ENCODE measurements around the gene MED27.

Gene MED27

GRCh38 chr9:131968632-131969031, 111.0 kb downstream of the MED27 start:
- no peak overlapping the region for H3K27ac ChIP-seq (ENCODE audit: low read length)
- H3K27me3 ChIP-seq (ENCODE audit: control insufficient read depth, insufficient read depth, low read length) = no peaks in the 10 kb centered on the region; the same call in 1 of the 2 replicates
- no CpG with 5 or more reads among the region's 9 CpGs for WGBS (ENCODE audit: insufficient coverage, insufficient read length)
- no peaks in the 10 kb centered on the region for H3K36me3 ChIP-seq (ENCODE audit: control insufficient read depth, insufficient read depth, low read length)
- H3K9me3 ChIP-seq (ENCODE audit: control insufficient read depth, insufficient read depth, low read length) = no peaks in the 10 kb centered on the region
- no peak overlapping the region for H3K4me3 ChIP-seq (ENCODE audit: low read length)
- H3K4me1 ChIP-seq (ENCODE audit: control insufficient read depth, insufficient read depth, low read length) = no peaks in the 10 kb centered on the region; the same call in 1 of the 2 replicates
- DNase-seq (ENCODE audit: low read depth, low spot score) = no peak

GRCh38 chr9:131965841-131966240, 113.8 kb downstream of the MED27 start:
- WGBS (ENCODE audit: insufficient coverage, insufficient read length) = no CpG with 5 or more reads among the region's 7 CpGs
- no peak for DNase-seq (ENCODE audit: low read depth, low spot score)
- Histone ChIP-seq H3K4me1 (ENCODE audit: control insufficient read depth, insufficient read depth, low read length) (no peaks in the 10 kb centered on the region; the same call in 1 of the 2 replicates), H3K27me3 (ENCODE audit: control insufficient read depth, insufficient read depth, low read length) (no peaks in the 10 kb centered on the region; the same call in 1 of the 2 replicates), H3K4me3 (ENCODE audit: low read length) (no peak overlapping the region), H3K27ac (ENCODE audit: low read length) (no peak overlapping the region), H3K36me3 (ENCODE audit: control insufficient read depth, insufficient read depth, low read length) (no peaks in the 10 kb centered on the region), H3K9me3 (ENCODE audit: control insufficient read depth, insufficient read depth, low read length) (no peaks in the 10 kb centered on the region)

- H3K36me3 ChIP-seq (ENCODE audit: control insufficient read depth, insufficient read depth, low read length) = no peaks in the 10 kb centered on the region
- no peaks in the 10 kb centered on the region; the same call in 1 of the 2 replicates for H3K27me3 ChIP-seq (ENCODE audit: control insufficient read depth, insufficient read depth, low read length)
- no peak overlapping the region for H3K27ac ChIP-seq (ENCODE audit: low read length)
- no peaks in the 10 kb centered on the region for H3K9me3 ChIP-seq (ENCODE audit: control insufficient read depth, insufficient read depth, low read length)
- H3K4me3 ChIP-seq (ENCODE audit: low read length) = no peak overlapping the region
- H3K4me1 ChIP-seq (ENCODE audit: control insufficient read depth, insufficient read depth, low read length) = no peaks in the 10 kb centered on the region; the same call in 1 of the 2 replicates
- no CpG with 5 or more reads among the region's 4 CpGs for WGBS (ENCODE audit: insufficient coverage, insufficient read length)
- no peak for DNase-seq (ENCODE audit: low read depth, low spot score)
Observed at GRCh38 chr9:131965103-131965502, 114.6 kb downstream of the MED27 start.

- no peak for DNase-seq (ENCODE audit: low read depth, low spot score)
- H3K36me3 ChIP-seq (ENCODE audit: control insufficient read depth, insufficient read depth, low read length) = no peaks in the 10 kb centered on the region
- H3K9me3 ChIP-seq (ENCODE audit: control insufficient read depth, insufficient read depth, low read length) = no peaks in the 10 kb centered on the region
- no peak overlapping the region for H3K4me3 ChIP-seq (ENCODE audit: low read length)
- no peak overlapping the region for H3K27ac ChIP-seq (ENCODE audit: low read length)
- no peaks in the 10 kb centered on the region for H3K4me1 ChIP-seq (ENCODE audit: control insufficient read depth, insufficient read depth, low read length)
- no peaks in the 10 kb centered on the region; the same call in 1 of the 2 replicates for H3K27me3 ChIP-seq (ENCODE audit: control insufficient read depth, insufficient read depth, low read length)
- no CpG with 5 or more reads among the region's 12 CpGs for WGBS (ENCODE audit: insufficient coverage, insufficient read length)
Observed at GRCh38 chr9:131963072-131964030, 116.3 kb downstream of the MED27 start.

GRCh38 chr9:131961496-131961880, 118.2 kb downstream of the MED27 start:
- no peak for DNase-seq (ENCODE audit: low read depth, low spot score)
- WGBS (ENCODE audit: insufficient coverage, insufficient read length) = no CpG with 5 or more reads among the region's 6 CpGs
- H3K4me1 ChIP-seq (ENCODE audit: control insufficient read depth, insufficient read depth, low read length) = no peaks in the 10 kb centered on the region
- H3K27me3 ChIP-seq (ENCODE audit: control insufficient read depth, insufficient read depth, low read length) = no peaks in the 10 kb centered on the region; the same call in 1 of the 2 replicates
- H3K9me3 ChIP-seq (ENCODE audit: control insufficient read depth, insufficient read depth, low read length) = no peaks in the 10 kb centered on the region
- no peak overlapping the region for H3K4me3 ChIP-seq (ENCODE audit: low read length)
- no peaks in the 10 kb centered on the region for H3K36me3 ChIP-seq (ENCODE audit: control insufficient read depth, insufficient read depth, low read length)
- H3K27ac ChIP-seq (ENCODE audit: low read length) = no peak overlapping the region

GRCh38 chr9:131960851-131961495, 118.7 kb downstream of the MED27 start:
- no peaks in the 10 kb centered on the region for H3K36me3 ChIP-seq (ENCODE audit: control insufficient read depth, insufficient read depth, low read length)
- no peaks in the 10 kb centered on the region; the same call in 1 of the 2 replicates for H3K27me3 ChIP-seq (ENCODE audit: control insufficient read depth, insufficient read depth, low read length)
- H3K4me1 ChIP-seq (ENCODE audit: control insufficient read depth, insufficient read depth, low read length) = no peaks in the 10 kb centered on the region
- DNase-seq (ENCODE audit: low read depth, low spot score) = no peak
- H3K9me3 ChIP-seq (ENCODE audit: control insufficient read depth, insufficient read depth, low read length) = no peaks in the 10 kb centered on the region
- WGBS (ENCODE audit: insufficient coverage, insufficient read length) = no CpG with 5 or more reads among the region's 12 CpGs
- no peak overlapping the region for H3K4me3 ChIP-seq (ENCODE audit: low read length)
- no peak overlapping the region for H3K27ac ChIP-seq (ENCODE audit: low read length)

GRCh38 chr9:131960311-131960710, 119.4 kb downstream of the MED27 start:
- no peaks in the 10 kb centered on the region; the same call in 1 of the 2 replicates for H3K27me3 ChIP-seq (ENCODE audit: control insufficient read depth, insufficient read depth, low read length)
- no peak overlapping the region for H3K4me3 ChIP-seq (ENCODE audit: low read length)
- no peaks in the 10 kb centered on the region for H3K9me3 ChIP-seq (ENCODE audit: control insufficient read depth, insufficient read depth, low read length)
- no peak overlapping the region for H3K27ac ChIP-seq (ENCODE audit: low read length)
- no peaks in the 10 kb centered on the region for H3K4me1 ChIP-seq (ENCODE audit: control insufficient read depth, insufficient read depth, low read length)
- DNase-seq (ENCODE audit: low read depth, low spot score) = no peak
- no peaks in the 10 kb centered on the region for H3K36me3 ChIP-seq (ENCODE audit: control insufficient read depth, insufficient read depth, low read length)
- no CpG with 5 or more reads among the region's 9 CpGs for WGBS (ENCODE audit: insufficient coverage, insufficient read length)

- DNase-seq (ENCODE audit: low read depth, low spot score) = no peak
- no peaks in the 10 kb centered on the region for H3K4me1 ChIP-seq (ENCODE audit: control insufficient read depth, insufficient read depth, low read length)
- H3K27ac ChIP-seq (ENCODE audit: low read length) = no peak overlapping the region
- H3K27me3 ChIP-seq (ENCODE audit: control insufficient read depth, insufficient read depth, low read length) = no peaks in the 10 kb centered on the region; the same call in 1 of the 2 replicates
- no peaks in the 10 kb centered on the region for H3K36me3 ChIP-seq (ENCODE audit: control insufficient read depth, insufficient read depth, low read length)
- no CpG with 5 or more reads among the region's 2 CpGs for WGBS (ENCODE audit: insufficient coverage, insufficient read length)
- H3K9me3 ChIP-seq (ENCODE audit: control insufficient read depth, insufficient read depth, low read length) = no peaks in the 10 kb centered on the region
- H3K4me3 ChIP-seq (ENCODE audit: low read length) = no peak overlapping the region
Observed at GRCh38 chr9:131959887-131960286, 119.8 kb downstream of the MED27 start.

GRCh38 chr9:131959056-131959455, 120.6 kb downstream of the MED27 start:
- WGBS (ENCODE audit: insufficient coverage, insufficient read length) = no CpG with 5 or more reads among the region's 3 CpGs
- DNase-seq (ENCODE audit: low read depth, low spot score) = no peak
- Histone ChIP-seq H3K9me3 (ENCODE audit: control insufficient read depth, insufficient read depth, low read length) (no peaks in the 10 kb centered on the region), H3K4me1 (ENCODE audit: control insufficient read depth, insufficient read depth, low read length) (peaks cover 1% of the 10 kb centered on the region; the same call in 1 of the 2 replicates), H3K4me3 (ENCODE audit: low read length) (no peak overlapping the region), H3K27ac (ENCODE audit: low read length) (no peak overlapping the region), H3K36me3 (ENCODE audit: control insufficient read depth, insufficient read depth, low read length) (no peaks in the 10 kb centered on the region), H3K27me3 (ENCODE audit: control insufficient read depth, insufficient read depth, low read length) (no peaks in the 10 kb centered on the region; the same call in 1 of the 2 replicates)

- H3K27me3 ChIP-seq (ENCODE audit: control insufficient read depth, insufficient read depth, low read length) = no peaks in the 10 kb centered on the region
- no CpG with 5 or more reads among the region's 1 CpG for WGBS (ENCODE audit: insufficient coverage, insufficient read length)
- DNase-seq (ENCODE audit: low read depth, low spot score) = no peak
Observed at GRCh38 chr9:131954299-131954698, 125.4 kb downstream of the MED27 start.

More at GRCh38 chr9:131954299-131954698, 125.4 kb downstream of the MED27 start:
- H3K4me3 ChIP-seq (ENCODE audit: low read length) = no peak overlapping the region
- H3K9me3 ChIP-seq (ENCODE audit: control insufficient read depth, insufficient read depth, low read length) = no peaks in the 10 kb centered on the region
- H3K27ac ChIP-seq (ENCODE audit: low read length) = no peak overlapping the region
- peaks cover 1% of the 10 kb centered on the region; the same call in 1 of the 2 replicates for H3K4me1 ChIP-seq (ENCODE audit: control insufficient read depth, insufficient read depth, low read length)
- H3K36me3 ChIP-seq (ENCODE audit: control insufficient read depth, insufficient read depth, low read length) = no peaks in the 10 kb centered on the region
